Lower leg skin (tissue), 3 donors: ENCODE results near the gene HEBP1.

Source experiments
- CTCF ChIP-seq, 3 donors: fragments of 450-650 bp; IDR thresholded peaks; one replicate each; pipeline ENCODE4 v1.5.1; 2016; ENCODE audit warnings: antibody characterized with exemption in 3 of 3, mild to moderate bottlenecking in 3 of 3, moderate library complexity in 2 of 3
- POLR2A ChIP-seq, 2 donors: fragments of 450-650 bp; IDR thresholded peaks; one replicate each; pipeline ENCODE4 v1.6.1; 2016 to 2017; ENCODE audit warnings: antibody characterized with exemption in 2 of 2, mild to moderate bottlenecking in 1 of 2, moderate library complexity in 1 of 2

GRCh38 chr12:12974211-12974610 is 25.9 kb downstream of the HEBP1 start:
- TF ChIP-seq POLR2A (IDR thresholded peaks at IDR 0.05) (no peak), CTCF (IDR thresholded peaks at IDR 0.05) (no peak)
